Gastroesophageal sphincter (tissue), 4 donors: ENCODE data around the gene LIPE. TPM values are rescaled to one million over a fixed set of nuclear protein-coding genes. Genes with fewer than 3 reads are reported as not detected.

Experiments
- ATAC-seq: fragments of 150-250 bp; one replicate; pipeline ENCODE4 v1.9.1; 2016; ENCODE audit warnings: mild to moderate bottlenecking, moderate library complexity
- H3K27ac ChIP-seq, 4 donors: fragments of 200-600 bp; sonication (generic) in 3 of 4; 1 replicate in 3 of 4; 2 replicates in 1 of 4; pipeline ENCODE4 v1.5.1; 2016 to 2019
- H3K27me3 ChIP-seq: fragments of 200-600 bp; sonication (generic); one replicate; pipeline ENCODE4 v1.5.1; 2019
- H3K36me3 ChIP-seq, 2 donors: fragments of 200-600 bp; sonication (generic); one replicate each; pipeline ENCODE4 v1.5.1; 2019; ENCODE audit warnings: control low read depth in 1 of 2
- H3K4me1 ChIP-seq, 3 donors: fragments of 200-600 bp; sonication (generic); 1 replicate in 2 of 3; 2 replicates in 1 of 3; pipeline ENCODE4 v1.5.1; 2016 to 2019; ENCODE audit warnings: control low read depth in 2 of 3
- H3K4me3 ChIP-seq, 2 donors: fragments of 200-600 bp; sonication (generic); one replicate each; pipeline ENCODE4 v1.5.1; 2019; ENCODE audit warnings: mild to moderate bottlenecking in 1 of 2, moderate library complexity in 1 of 2
- H3K9me3 ChIP-seq, 3 donors: fragments of 200-600 bp; sonication (generic); one replicate each; pipeline ENCODE4 v1.5.1; 2017 to 2019; ENCODE audit warnings: control low read depth in 2 of 3
- CTCF ChIP-seq, 4 experiments: fragments of 200-600 bp in 2 of 4; fragments of 450-650 bp in 2 of 4; sonication (generic) in 1 of 4; IDR thresholded peaks; one replicate each; pipeline ENCODE4 v1.5.1; 2017 to 2019; ENCODE audit warnings: antibody characterized with exemption in 4 of 4, mild to moderate bottlenecking in 2 of 4, moderate library complexity in 2 of 4
- EP300 ChIP-seq: sonication (generic); formaldehyde crosslinking; IDR thresholded peaks from one replicate; pipeline ENCODE4 v1.6.1; 2017; ENCODE audit warnings: antibody characterized with exemption, mild to moderate bottlenecking
- POLR2A ChIP-seq, 2 donors: fragments of 450-650 bp; IDR thresholded peaks; one replicate each; pipeline ENCODE4 v1.6.1; 2017; ENCODE audit warnings: antibody characterized with exemption in 2 of 2, mild to moderate bottlenecking in 2 of 2, moderate library complexity in 1 of 2
- POLR2AphosphoS5 ChIP-seq: sonication (generic); formaldehyde crosslinking; IDR thresholded peaks from one replicate; pipeline ENCODE4 v1.6.1; 2017; ENCODE audit warnings: antibody characterized with exemption
- WGBS, 2 donors: methylation state at CpG; one replicate each; pipeline ENCODE4 v1.1.5; 2018; ENCODE audit warnings: low coverage in 1 of 2; 5-methylcytosine and 5-hydroxymethylcytosine counted together
- total RNA-seq, 4 donors: library from RNA; depleted of rRNA; stranded (reverse); fragments of >200 nt; gene quantifications; one replicate each; pipeline ENCODE4 v1.1.0, GENCODE V29; 2016

LIPE gene
- total RNA-seq, 4 donors from 2014 or later = 3.4 to 15.3 (median 6.6) TPM

GRCh38 chr19:42392165-42392564 lies 35.0 kb downstream of the LIPE start:
- H3K27me3 ChIP-seq = peaks cover 47% of the 10 kb centered on the region
- WGBS, 2 donors = 56% methylated on average over 2 of the region's 4 CpGs; no CpG with 5 or more reads in 1 of the 2 donors

GRCh38 chr19:42389899-42390298 lies 37.3 kb downstream of the LIPE start, which contains the start of gene CNFN:
TSS of gene CNFN (minus strand) at chr19:42390297. CDS start at chr19:42389037, 1,260 bp downstream.
- H3K4me1 ChIP-seq = peaks cover 0 to 9% (median 5%) of the 10 kb centered on the region in 3 donors
- no peak for ATAC-seq
- no peaks in the 10 kb centered on the region for H3K9me3 ChIP-seq
- no peak within 1 kb of the TSS for H3K27ac ChIP-seq
- no peak for TF ChIP-seq CTCF (IDR thresholded peaks at IDR 0.05)
- no peak for TF ChIP-seq POLR2A (IDR thresholded peaks at IDR 0.05)
- TF ChIP-seq POLR2AphosphoS5 = no peak
- no peak for TF ChIP-seq EP300
- 51 to 58% methylated on average over 10 to 12 of the region's 12 CpGs for WGBS, 2 donors
- no peaks in the 10 kb centered on the region for H3K36me3 ChIP-seq
- H3K4me3 ChIP-seq = no peak within 1 kb of the TSS
- H3K27me3 ChIP-seq = peaks cover 68% of the 10 kb centered on the region

More at GRCh38 chr19:42392165-42392564, 35.0 kb downstream of the LIPE start:
- Histone ChIP-seq H3K36me3 (no peaks in the 10 kb centered on the region), H3K4me1 (peaks cover 0 to 14% (median 7%) of the 10 kb centered on the region in 3 donors), H3K27ac (no peak overlapping the region), H3K4me3 (no peak overlapping the region), H3K9me3 (no peaks in the 10 kb centered on the region)
- ATAC-seq = no peak
- no peak for TF ChIP-seq POLR2A (IDR thresholded peaks at IDR 0.05)
- TF ChIP-seq POLR2AphosphoS5 = no peak
- no peak for TF ChIP-seq EP300
- no peak for TF ChIP-seq CTCF (IDR thresholded peaks at IDR 0.05)

GRCh38 chr19:42388851-42389489 lies 38.2 kb downstream of the LIPE start:
- Histone ChIP-seq H3K27ac (no peak overlapping the region), H3K9me3 (no peaks in the 10 kb centered on the region), H3K36me3 (no peaks in the 10 kb centered on the region), H3K27me3 (peaks cover 77% of the 10 kb centered on the region), H3K4me1 (peaks cover 0 to 9% (median 5%) of the 10 kb centered on the region in 3 donors), H3K4me3 (no peak overlapping the region)
- TF ChIP-seq CTCF (IDR thresholded peaks at IDR 0.05) = no peak
- no peak for TF ChIP-seq POLR2AphosphoS5
- no peak for TF ChIP-seq EP300
- TF ChIP-seq POLR2A (IDR thresholded peaks at IDR 0.05) = no peak
- whole genome bisulfite sequencing, 2 donors = 88% methylated on average over 7 of the region's 20 CpGs; no CpG with 5 or more reads in 1 of the 2 donors
- no peak for ATAC-seq

- 0 to 1% methylated on average over 8 to 15 of the region's 48 CpGs for WGBS, 2 donors
- H3K36me3 ChIP-seq = no peaks in the 10 kb centered on the region
- peaks cover 96% of the 10 kb centered on the region for H3K27me3 ChIP-seq
- peak overlapping the region in 1 of 4 donors; percentile 25 for H3K27ac ChIP-seq
- H3K4me1 ChIP-seq = peaks cover 0 to 9% (median 5%) of the 10 kb centered on the region in 3 donors
- peak; percentile 84 for ATAC-seq
- H3K9me3 ChIP-seq = no peaks in the 10 kb centered on the region
- TF ChIP-seq CTCF (IDR thresholded peaks at IDR 0.05) (peak in 3 of 4 experiments; percentile 22 to 57 (median 34)), POLR2AphosphoS5 (no peak), POLR2A (IDR thresholded peaks at IDR 0.05) (no peak), EP300 (no peak)
- peak overlapping the region; percentile 1 to 46 for H3K4me3 ChIP-seq
Measured at GRCh38 chr19:42386974-42387707, 40.0 kb downstream of the LIPE start.
